Globus pallidus (tissue), 1 donor: ENCODE results near the gene ADGRD2.

Experiments
- DNase-seq: peaks from one replicate; pipeline ENCODE4 v3.0.0-alpha.2; 2015; ENCODE audit warnings: low spot score

The ADGRD2 gene

GRCh38 chr9:124498499-124499146 lies 48.4 kb downstream of the ADGRD2 start:
- DNase-seq, result no peak

- DNase-seq, result no peak
Observed at GRCh38 chr9:124499216-124499615, 49.0 kb downstream of the ADGRD2 start.

GRCh38 chr9:124500028-124500795 lies 50.0 kb downstream of the ADGRD2 start:
- DNase-seq, result no peak

GRCh38 chr9:124500796-124501611 lies 50.8 kb downstream of the ADGRD2 start:
- no peak for DNase-seq

GRCh38 chr9:124501771-124502320 lies 51.6 kb downstream of the ADGRD2 start:
- DNase-seq, result no peak

- no peak for DNase-seq
Observed at GRCh38 chr9:124502711-124503702, 52.8 kb downstream of the ADGRD2 start.

- DNase-seq, result no peak
Observed at GRCh38 chr9:124503713-124504529, 53.7 kb downstream of the ADGRD2 start.

GRCh38 chr9:124504530-124505005 lies 54.3 kb downstream of the ADGRD2 start:
- no peak for DNase-seq

GRCh38 chr9:124505006-124505900 lies 55.0 kb downstream of the ADGRD2 start:
- DNase-seq, result no peak

GRCh38 chr9:124505901-124506346 lies 55.7 kb downstream of the ADGRD2 start:
- no peak for DNase-seq

- DNase-seq, result no peak
Observed at GRCh38 chr9:124506433-124506832, 56.2 kb downstream of the ADGRD2 start.

- no peak for DNase-seq
Observed at GRCh38 chr9:124506931-124507879, 57.0 kb downstream of the ADGRD2 start, which contains the start of gene NR5A1. Gene NR5A1, minus strand, starts transcription at chr9:124507399. Its CDS starts 4,004 bp downstream, at chr9:124503395.

- DNase-seq, result no peak
Observed at GRCh38 chr9:124507880-124508423, 57.7 kb downstream of the ADGRD2 start.

- DNase-seq, result no peak
Observed at GRCh38 chr9:124510650-124511425, 60.6 kb downstream of the ADGRD2 start.

GRCh38 chr9:124511426-124511840 lies 61.2 kb downstream of the ADGRD2 start:
- DNase-seq, result no peak
